GM12872 (cell line): ENCODE data around the gene GRIN2B.

Experiments
- CTCF ChIP-seq: IDR thresholded peaks from 3 replicates; pipeline ENCODE4 v1.5.1; 2011; ENCODE audit warnings: low read depth, mild to moderate bottlenecking, low read length, moderate library complexity; ENCODE audit not compliant: insufficient read depth

Gene GRIN2B

GRCh38 chr12:13959131-13959723, 22.2 kb downstream of the GRIN2B start:
- no peak for TF ChIP-seq CTCF

GRCh38 chr12:13957576-13957975, 23.8 kb downstream of the GRIN2B start:
- TF ChIP-seq CTCF: no peak

- TF ChIP-seq CTCF: no peak
These were observed 25.3 kb downstream of the GRIN2B start for GRCh38 chr12:13956060-13956590.

GRCh38 chr12:13952096-13952495, 29.3 kb downstream of the GRIN2B start:
- TF ChIP-seq CTCF: no peak

GRCh38 chr12:13950502-13950901, 30.9 kb downstream of the GRIN2B start:
- TF ChIP-seq CTCF: no peak

GRCh38 chr12:13948621-13949020, 32.8 kb downstream of the GRIN2B start:
- no peak for TF ChIP-seq CTCF

- TF ChIP-seq CTCF: no peak
These were observed 34.0 kb downstream of the GRIN2B start for GRCh38 chr12:13947276-13947946.
